Skeletal muscle cell (primary cell): ENCODE data around the gene DDX1.

Source experiments
- DNase-seq: peaks from one replicate; pipeline ENCODE4 v3.0.0-alpha.2; 2010; ENCODE audit warnings: low read depth
- H3K4me3 ChIP-seq: 2 replicates; pipeline ENCODE4 v1.5.1; 2011; ENCODE audit warnings: low read depth, mild to moderate bottlenecking, control low read depth, low read length, moderate library complexity

Gene DDX1

DNA sequence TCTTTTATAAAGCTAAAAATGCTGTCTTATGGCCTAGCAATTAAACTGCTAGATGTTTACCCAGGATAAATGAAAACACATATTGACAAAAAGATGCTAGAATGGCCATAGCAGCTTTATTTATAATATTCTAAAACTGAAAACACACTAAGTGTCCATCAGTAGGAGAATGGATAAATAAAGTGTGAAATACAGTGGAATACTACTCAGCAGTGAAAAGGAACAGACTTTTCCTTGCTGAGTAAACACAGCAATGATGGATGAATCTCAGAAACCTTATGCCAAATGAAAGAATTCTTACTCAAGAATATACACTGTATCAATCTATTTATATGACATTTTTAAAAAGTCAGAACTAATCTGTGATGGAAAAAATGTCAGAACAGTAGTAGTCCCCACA is 33.2 kb downstream of the DDX1 start:
- DNase-seq, result no peak
- no peak overlapping the region for H3K4me3 ChIP-seq

DNA sequence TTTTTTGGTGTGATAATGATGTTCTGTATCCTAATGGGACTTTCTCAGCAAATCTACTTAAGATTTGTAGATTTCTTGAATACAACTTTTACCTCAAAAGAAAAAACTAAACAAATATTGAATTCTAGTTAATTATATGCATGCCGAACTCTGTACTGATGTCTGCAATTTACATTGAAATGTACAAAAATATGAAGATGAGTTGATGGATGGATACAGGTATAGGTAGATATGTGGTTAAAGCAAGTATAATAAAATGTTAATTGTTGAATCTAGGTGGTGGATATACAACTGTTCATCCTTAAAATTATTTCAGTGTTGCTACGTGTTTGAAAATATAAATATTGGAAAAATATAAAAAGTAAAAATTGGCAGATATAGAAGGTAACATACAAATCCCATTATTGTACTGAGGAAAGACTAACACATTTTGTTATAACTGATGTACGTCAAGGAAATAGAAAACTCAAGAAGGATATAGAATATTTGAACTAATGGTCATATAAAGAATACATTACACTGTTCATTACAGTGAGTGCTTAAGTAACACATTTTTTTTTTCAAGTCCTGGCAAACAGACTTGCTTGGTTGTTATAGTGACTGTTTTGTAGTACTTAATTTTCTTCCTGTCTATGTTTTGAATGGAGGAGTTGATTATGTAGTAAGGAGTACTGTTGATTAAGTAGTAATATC is 33.8 kb downstream of the DDX1 start:
- no peak overlapping the region for H3K4me3 ChIP-seq
- DNase-seq, result no peak

DNA sequence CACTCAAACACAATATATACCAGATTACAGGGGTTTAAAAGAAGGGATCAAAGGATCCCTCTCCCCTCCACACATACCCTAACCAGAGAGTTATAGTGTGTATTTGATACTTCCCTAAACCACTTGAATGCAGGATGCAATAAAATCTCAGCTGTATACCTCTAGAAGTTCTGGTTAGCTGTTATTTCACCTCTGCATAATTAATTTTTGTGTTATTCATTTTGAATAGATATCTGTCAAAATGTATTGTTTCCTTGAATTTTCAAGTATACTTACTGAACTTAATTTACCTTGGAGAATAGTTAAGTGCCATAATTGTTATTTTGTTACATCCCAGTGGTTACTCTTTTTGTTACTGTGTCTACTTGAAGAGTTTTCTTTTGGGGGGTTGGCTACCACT is 34.5 kb downstream of the DDX1 start:
- H3K4me3 ChIP-seq, result no peak overlapping the region
- no peak for DNase-seq

DNA sequence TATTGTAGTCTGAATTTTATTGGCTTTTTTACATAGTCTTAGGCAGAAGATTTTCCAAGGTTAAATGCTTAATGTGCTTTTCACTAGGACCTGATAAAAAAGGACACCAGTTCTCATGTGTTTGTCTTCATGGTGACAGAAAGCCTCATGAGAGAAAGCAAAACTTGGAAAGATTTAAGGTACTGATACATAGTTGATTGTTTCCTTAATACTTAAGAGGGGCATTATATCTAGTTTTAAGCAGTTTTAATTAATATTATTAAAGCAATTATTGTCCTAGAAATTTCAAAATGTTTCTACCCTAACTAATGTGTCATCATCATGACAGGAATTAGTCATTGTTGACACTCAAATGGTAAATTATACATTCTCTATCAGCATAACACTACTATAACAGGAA is 35.3 kb downstream of the DDX1 start:
- no peak overlapping the region for H3K4me3 ChIP-seq
- no peak for DNase-seq

DNA sequence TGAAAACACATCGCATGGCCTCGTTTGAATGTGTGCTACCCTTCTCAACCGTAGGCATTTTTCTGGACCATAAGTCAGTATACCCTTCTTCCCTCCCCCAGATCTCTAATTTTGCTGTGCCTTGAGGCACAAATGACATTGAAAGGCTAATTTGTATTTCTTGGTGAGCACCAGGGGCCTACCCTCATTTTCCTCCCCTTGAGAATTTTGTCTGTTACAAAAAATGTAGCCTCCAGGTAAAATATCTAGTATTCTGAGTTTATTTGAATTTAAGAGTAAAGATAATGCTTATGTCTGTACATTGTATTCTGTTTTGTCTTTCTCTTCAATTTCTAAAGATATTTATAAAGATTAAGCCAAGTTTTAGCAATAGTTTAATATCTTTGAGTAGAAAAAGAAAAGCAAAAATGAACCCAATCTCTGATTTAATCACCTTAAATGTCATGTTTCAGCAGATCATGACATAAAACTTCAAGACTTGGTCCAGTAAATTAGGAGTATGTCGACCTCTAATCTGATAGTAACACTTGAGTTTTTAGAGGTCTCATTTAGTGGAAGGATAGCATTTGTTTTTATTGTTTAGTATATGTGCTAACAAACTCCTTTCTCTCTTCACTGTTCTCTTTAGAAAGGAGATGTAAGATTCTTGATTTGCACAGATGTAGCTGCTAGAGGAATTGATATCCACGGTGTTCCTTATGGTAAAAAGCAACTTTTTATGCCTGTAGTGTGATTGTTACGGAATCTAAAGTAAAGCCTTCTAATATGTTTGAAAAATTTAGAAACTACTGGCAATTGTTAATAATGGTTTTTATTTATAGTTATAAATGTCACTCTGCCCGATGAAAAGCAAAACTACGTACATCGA is 36.4 kb downstream of the DDX1 start:
- no peak for DNase-seq
- no peak overlapping the region for H3K4me3 ChIP-seq

DNA sequence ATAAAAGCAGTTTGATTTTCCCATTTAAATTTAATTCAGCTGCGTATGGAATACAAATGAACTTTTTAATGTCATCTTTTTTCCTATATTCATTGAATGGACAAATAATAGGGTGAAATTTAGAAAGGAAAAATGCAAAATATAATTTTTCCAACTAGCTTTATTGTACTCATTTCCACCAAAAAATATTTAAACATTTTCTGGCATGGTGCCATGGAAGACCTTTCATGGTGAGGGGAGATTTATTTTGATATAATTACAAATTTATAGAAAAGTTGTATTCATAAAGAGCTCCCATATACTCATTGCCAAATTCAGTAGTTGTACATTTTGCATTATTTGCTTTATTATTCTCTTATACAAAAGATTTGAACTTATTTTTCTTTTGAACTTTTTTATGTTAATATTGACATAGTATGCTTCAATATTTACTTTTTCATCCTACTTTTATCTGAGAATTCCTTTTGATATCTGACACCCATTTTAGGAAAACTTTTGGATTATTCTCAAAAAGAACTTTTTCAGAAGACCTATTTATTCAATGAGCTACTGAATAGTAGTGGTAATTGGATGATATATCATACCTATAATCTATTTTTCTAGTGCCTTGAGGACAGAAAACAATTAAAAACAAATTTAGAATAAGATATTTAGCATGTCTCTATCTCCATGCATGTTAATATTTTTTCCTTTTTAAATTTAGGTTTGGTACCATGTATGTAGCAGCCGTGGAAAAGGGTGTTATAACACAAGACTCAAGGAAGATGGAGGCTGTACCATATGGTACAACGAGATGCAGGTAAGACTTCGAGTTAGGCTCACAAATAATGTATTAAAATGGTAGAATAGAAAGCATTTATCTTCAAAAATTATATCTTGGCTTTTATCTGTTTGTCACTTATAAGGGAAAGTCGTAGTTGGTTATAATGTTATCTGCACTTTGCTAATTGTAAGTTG is 37.5 kb downstream of the DDX1 start:
- no peak overlapping the region for H3K4me3 ChIP-seq
- DNase-seq, result no peak

DNA sequence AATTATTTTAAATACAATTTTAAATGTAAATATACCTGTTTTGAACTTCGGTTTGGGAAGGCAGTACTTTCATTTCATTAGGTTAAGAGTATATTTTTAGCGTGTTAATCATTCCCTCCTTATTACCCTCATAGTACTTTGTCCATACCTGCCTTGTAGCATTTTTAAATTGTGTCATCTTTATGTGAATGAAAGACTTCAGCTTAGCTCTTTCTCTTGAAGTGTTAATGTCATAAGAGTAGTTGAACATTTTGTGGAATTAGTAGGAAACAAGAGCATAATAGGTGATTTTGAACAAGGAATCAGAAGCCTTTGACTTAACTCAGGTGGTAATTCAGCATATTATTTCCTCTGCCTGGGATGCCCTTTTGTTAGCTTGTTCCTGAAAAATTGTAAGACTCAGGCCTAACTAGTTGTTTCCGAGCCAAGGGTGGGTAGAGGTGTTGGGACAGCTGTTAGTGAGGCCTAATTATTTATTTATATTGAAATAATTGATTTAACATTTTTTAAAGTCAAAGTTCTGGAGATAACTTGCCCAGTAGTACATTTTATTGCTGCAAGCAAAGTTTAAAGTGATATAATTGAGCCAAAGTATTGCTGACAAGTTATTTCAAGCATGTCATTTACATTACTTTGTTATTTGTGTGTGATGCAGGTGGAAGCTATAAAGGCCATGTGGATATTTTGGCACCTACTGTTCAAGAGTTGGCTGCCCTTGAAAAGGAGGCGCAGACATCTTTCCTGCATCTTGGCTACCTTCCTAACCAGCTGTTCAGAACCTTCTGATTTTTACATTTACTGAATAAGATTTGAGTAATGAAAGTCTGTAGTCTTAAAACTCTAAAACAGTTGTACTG is 38.7 kb downstream of the DDX1 start:
- H3K4me3 ChIP-seq, result no peak overlapping the region
- no peak for DNase-seq

DNA sequence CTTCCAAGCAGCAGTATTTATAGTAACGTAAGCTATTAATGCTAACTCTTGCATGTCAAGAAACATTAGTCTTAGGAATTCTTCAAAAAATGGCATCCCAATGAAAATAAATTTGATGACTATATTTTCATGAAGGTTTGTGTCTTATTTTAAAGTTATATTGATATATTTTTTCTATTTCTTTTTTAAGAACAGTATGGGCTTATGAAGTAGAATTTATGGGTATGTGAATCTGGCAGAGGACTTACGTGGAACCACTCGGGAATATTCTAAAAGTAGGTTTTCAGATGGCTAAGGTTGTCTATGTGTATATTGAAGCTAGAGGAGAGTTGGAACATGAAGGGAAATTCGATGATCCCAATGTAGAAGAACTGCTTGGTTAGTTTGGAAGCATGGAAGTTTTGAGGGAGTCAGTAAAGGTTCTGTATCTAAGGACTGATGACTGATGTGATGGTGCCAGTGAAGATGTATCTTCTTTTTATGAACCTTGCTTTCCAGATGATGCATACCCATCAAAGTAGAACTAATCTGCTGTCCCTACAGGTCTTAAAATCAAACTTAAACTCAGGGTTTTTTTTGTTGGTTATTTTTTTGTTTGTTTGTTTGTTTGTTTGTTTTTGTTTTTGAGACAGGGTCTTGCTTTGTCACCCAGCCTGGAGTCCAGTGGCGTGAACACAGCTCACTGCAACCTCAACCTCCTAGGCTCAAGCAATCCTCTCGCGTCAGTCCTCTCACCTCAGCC is 39.5 kb downstream of the DDX1 start:
- H3K4me3 ChIP-seq, result no peak overlapping the region
- DNase-seq, result no peak

DNA sequence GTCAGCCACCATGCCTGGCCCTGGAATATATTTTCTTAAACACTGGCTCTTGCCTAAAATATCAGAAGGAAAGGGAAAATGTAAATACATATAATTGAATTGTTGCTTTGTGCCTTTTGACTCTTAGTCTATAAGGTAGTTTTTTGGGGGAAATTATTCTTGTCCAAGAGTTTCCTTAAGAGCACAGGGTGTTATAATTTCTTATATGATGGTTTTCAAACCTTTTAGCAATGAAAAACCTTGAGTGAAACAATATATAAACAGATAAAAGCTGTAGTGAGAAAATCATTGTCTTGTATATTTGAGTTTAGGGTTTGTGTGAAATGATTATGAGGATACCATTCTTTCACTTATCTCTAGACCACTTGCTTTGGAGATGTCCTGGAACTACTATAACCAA is 40.2 kb downstream of the DDX1 start:
- DNase-seq, result no peak
- H3K4me3 ChIP-seq, result no peak overlapping the region

DNA sequence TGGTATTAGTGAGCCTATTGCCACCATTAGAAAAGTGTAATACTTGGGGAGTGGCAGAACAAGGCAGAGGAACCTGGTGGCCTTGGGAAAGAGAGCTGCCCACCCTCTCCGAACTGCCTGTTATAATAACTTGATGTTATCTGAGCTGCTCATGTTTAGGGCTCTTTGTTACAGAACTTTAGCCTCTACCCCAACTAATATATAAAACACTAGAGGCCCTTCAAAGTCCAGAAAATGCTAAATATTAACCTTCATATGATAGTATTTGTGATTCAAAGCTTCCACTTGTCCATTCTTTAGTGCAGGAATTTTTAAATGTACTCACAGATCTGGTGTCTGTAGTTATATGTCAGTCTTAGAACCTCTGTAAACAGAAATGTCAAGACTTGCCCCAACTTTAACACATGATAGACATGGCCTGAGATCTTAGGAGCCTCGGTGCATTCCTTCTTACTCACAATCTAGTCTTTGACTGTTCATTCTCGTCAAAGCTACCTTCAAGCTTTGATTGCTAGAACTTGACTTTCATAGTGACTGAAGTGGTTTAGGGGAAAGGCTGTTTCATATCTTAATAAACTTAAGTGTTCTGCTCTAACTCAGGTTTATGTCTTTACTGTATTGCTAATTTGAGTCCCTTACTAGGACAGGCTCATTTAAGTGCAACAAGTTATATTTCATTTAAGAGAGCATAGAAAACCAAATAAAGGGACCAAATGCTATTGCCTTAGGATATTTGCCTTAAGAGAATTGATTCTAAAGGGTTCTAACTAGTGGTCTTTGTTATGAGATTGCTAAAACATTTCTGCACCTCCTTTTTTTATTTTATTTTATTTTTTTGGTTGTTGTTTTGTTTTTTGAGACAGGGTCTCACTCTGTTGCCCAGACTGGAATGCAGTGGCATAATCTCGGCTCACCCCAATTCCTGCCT is 41.6 kb downstream of the DDX1 start:
- H3K4me3 ChIP-seq, result no peak overlapping the region
- no peak for DNase-seq

DNA sequence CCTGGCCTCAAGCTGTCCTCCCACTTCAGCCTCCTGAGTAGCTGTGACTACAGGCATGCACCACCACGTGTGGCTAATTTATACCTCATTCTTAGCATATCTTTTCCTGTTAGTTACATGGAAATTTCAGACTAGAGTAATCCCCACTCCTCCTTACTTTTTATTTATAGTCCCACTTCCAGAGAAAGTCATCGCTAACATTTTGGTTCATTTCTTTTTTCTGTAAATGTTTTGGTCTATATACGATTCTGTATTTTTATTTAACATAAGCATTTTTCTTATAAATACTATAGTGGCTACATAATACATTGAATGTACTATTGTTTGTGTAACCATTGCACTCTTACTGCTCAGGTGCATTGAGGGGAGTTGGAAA is 42.3 kb downstream of the DDX1 start:
- DNase-seq, result no peak
- no peak overlapping the region for H3K4me3 ChIP-seq

DNA sequence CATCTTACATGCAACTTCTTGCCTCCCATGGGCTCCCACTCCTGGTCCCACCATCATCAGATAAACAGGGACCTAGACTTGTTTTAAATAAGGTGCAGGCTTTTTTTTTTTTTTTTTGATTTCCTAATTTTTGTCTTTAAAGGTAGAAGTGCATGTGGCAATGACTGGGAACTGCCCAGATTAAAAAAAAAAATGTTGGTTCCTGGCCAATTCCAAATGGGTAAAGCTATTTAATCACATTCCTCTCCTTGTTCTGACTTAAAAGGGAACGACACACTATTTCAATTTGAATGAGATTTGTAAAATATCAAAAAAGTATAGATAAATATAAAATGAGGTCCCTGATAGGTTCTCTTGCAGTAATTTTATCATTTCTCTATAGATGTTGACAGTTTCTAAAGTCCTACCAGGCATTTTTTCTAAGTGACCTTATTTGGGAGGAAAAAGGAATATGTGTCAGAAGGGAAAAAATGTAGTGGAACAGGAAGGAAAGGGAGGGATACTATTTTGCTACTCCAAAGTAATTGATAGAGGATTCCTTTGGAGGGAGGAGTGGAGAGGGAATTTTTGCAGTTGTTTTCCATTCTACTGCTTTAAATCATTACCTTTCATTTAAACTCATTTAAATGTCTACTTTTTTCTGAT is 43.3 kb downstream of the DDX1 start:
- DNase-seq, result no peak
- H3K4me3 ChIP-seq, result no peak overlapping the region

DNA sequence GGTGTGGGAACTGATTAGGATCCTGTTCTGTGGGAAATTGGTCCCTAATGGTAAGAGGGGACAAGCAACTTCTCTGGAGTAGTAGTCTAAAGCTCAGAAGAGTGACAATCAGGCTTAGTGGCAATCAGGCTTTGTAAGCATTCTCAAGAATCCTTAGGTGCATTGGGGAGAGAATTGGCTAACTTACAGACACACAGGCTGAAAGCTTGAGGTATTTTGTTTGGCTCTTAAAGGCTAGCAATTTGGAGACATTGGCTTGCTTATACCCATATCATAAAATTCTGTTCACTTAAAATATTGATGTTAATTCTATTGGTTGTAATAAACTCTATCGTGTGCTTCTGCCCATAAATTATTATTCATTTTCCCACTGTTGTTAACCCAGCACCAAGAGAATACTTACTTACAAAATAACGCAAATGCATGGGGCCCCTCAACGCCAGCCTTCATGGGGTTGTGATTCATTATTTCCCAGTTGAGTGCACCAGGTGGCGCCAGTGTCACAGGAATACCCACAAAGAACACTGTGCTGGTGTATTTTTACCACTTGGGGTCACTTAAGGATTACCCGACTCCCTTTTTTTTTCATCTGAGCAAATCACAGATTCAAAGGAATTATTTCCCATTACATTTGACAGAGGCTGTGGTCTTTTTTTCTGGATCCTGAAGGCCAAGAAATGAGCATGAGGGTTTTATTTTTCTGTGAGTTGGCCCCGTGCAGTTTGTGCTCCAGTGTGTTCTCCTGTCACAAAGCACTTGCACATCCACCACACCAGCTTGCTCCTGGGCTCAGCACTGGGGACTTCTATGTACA is 45.5 kb downstream of the DDX1 start:
- peak; percentile 26 for DNase-seq
- no peak overlapping the region for H3K4me3 ChIP-seq

DNA sequence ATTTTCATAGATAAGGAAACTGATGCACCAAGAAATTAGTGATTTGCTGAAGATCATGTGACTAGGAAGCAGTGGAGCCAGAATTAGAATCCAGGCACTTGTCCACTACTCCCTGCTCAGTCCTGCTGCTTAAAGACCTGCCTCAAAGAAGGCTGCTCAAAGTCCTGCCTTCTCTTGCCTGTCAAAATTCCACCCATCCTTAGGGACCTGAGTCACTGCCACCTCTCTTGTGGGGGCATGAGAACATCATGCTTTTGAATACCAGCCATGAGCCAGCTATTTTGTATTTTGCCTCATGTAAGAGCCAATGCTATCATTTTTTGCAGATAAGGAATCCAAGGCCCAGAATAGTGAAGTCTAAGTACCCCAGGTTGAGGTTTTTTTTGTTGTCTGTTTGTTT is 47.1 kb downstream of the DDX1 start:
- peak; percentile 41 for DNase-seq

DNA sequence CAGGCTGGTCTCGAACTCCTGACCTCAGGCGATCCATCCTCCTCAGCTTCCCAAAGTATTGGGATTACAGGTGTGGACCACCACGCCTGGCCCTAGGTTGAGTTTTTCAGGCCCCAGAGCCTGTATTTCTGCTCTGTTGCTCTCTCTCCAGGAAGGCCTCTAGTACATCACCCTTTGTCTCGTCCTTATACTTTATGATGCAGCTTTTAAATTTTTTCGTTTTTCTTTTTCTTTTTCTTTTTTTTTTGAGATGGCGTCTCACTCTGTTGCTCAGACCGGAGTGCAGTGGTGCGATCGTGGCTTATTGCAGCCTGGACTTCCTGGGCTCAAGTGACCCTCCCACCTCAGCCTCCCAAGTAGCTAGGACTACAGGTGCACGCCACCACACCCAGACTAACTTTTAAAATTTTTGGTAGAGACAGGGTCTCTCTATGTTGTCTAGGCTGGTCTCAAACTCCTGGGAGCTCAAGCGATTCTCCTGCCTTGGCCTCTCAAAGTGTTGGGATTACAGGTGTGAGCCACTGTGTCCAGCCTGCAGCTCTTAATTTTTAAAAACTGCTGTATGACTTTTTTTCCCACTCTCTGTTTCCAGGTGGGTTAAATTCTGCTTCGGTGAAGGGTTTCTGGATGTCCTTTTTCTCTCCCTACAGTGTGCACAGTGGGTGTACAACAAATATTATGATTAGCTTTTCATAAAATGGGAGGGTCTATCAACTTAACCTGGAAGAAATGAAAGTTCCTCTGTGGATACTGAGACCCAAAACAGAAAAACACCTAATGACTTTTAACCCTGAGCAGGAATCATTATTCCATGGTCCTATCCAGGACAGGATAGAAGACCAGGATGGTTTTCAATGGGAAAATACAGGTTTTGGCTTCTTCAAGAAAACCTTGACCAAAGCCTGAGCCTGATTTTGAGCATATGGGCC is 47.9 kb downstream of the DDX1 start:
- H3K4me3 ChIP-seq, result no peak overlapping the region
- no peak for DNase-seq

More for the DNA sequence above, 47.1 kb downstream of the DDX1 start:
- no peak overlapping the region for H3K4me3 ChIP-seq
